ENCODE results near the gene PROM1. TPM values are rescaled to one million over a fixed set of nuclear protein-coding genes. Genes with fewer than 3 reads are reported as not detected.

Gene PROM1
- polyA plus RNA-seq, 2 donors = 0.37 to 0.47 TPM

- Histone ChIP-seq H3K36me3 (ENCODE audit: control insufficient read depth in 2 of 2, insufficient read depth in 2 of 2, low read length in 1 of 2) (no peaks in the 10 kb centered on the region), H3K9me3 (ENCODE audit: control insufficient read depth in 2 of 2, insufficient read depth in 1 of 2, low read depth in 1 of 2, low read length in 1 of 2) (no peaks in the 10 kb centered on the region), H3K27ac (ENCODE audit: low read depth in 2 of 2, low read length in 1 of 2) (no peak overlapping the region), H3K4me3 (ENCODE audit: low read depth in 1 of 2, low read length in 2 of 2) (no peak overlapping the region), H3K4me1 (ENCODE audit: control insufficient read depth in 2 of 2, insufficient read depth in 2 of 2, low read length in 1 of 2) (no peaks in the 10 kb centered on the region), H3K27me3 (ENCODE audit: control insufficient read depth in 1 of 2, insufficient read depth in 2 of 2, low read length in 2 of 2) (no peaks in the 10 kb centered on the region)
Measured at GRCh38 chr4:16072168-16072567, 11.7 kb downstream of the PROM1 start.

- H3K27ac ChIP-seq (ENCODE audit: low read depth in 2 of 2, low read length in 1 of 2) = no peak overlapping the region
- 89 to 91% methylated on average over 3 of the region's 3 CpGs for WGBS, 2 donors
- H3K27me3 ChIP-seq (ENCODE audit: control insufficient read depth in 1 of 2, insufficient read depth in 2 of 2, low read length in 2 of 2) = peaks cover 0 to 3% of the 10 kb centered on the region in 2 donors
- H3K9me3 ChIP-seq (ENCODE audit: control insufficient read depth in 2 of 2, insufficient read depth in 1 of 2, low read depth in 1 of 2, low read length in 1 of 2) = no peaks in the 10 kb centered on the region
- H3K4me3 ChIP-seq (ENCODE audit: low read depth in 1 of 2, low read length in 2 of 2) = no peak overlapping the region
- no peaks in the 10 kb centered on the region for H3K36me3 ChIP-seq (ENCODE audit: control insufficient read depth in 2 of 2, insufficient read depth in 2 of 2, low read length in 1 of 2)
- no peaks in the 10 kb centered on the region for H3K4me1 ChIP-seq (ENCODE audit: control insufficient read depth in 2 of 2, insufficient read depth in 2 of 2, low read length in 1 of 2)
Measured at GRCh38 chr4:16070203-16070602, 13.6 kb downstream of the PROM1 start.

DNA sequence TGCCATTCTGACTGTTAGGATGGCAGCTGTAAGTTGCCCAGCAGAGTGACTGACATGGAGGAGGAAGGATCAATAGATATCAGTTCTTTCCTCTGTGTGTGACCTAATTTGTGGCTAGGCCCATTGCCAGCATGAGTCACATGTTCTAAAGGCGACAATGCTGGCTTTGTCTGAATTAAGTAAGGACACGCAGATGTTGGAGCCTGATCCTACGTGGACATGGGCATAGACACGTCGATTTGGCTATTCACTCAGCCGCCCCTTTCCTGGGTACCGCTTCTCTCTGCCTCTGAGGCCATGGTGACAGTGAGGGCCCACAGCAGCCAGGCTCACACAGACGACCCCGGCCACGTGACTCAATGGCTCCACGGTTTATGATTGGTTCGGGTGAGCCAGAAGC, 16.3 kb downstream of the PROM1 start:
- 63 to 73% methylated on average over 12 of the region's 12 CpGs for WGBS, 2 donors
- H3K9me3 ChIP-seq (ENCODE audit: control insufficient read depth in 2 of 2, insufficient read depth in 1 of 2, low read depth in 1 of 2, low read length in 1 of 2) = no peaks in the 10 kb centered on the region
- peaks cover 0 to 3% of the 10 kb centered on the region in 2 donors for H3K27me3 ChIP-seq (ENCODE audit: control insufficient read depth in 1 of 2, insufficient read depth in 2 of 2, low read length in 2 of 2)
- H3K4me1 ChIP-seq (ENCODE audit: control insufficient read depth in 2 of 2, insufficient read depth in 2 of 2, low read length in 1 of 2) = no peaks in the 10 kb centered on the region
- H3K27ac ChIP-seq (ENCODE audit: low read depth in 2 of 2, low read length in 1 of 2) = no peak overlapping the region
- no peak overlapping the region for H3K4me3 ChIP-seq (ENCODE audit: low read depth in 1 of 2, low read length in 2 of 2)
- H3K36me3 ChIP-seq (ENCODE audit: control insufficient read depth in 2 of 2, insufficient read depth in 2 of 2, low read length in 1 of 2) = no peaks in the 10 kb centered on the region

- no peak overlapping the region for H3K27ac ChIP-seq (ENCODE audit: low read depth in 2 of 2, low read length in 1 of 2)
- no peak overlapping the region for H3K4me3 ChIP-seq (ENCODE audit: low read depth in 1 of 2, low read length in 2 of 2)
- no peaks in the 10 kb centered on the region for H3K4me1 ChIP-seq (ENCODE audit: control insufficient read depth in 2 of 2, insufficient read depth in 2 of 2, low read length in 1 of 2)
- peaks cover 0 to 3% of the 10 kb centered on the region in 2 donors for H3K27me3 ChIP-seq (ENCODE audit: control insufficient read depth in 1 of 2, insufficient read depth in 2 of 2, low read length in 2 of 2)
- 76 to 79% methylated on average over 7 of the region's 7 CpGs for WGBS, 2 donors
- no peaks in the 10 kb centered on the region for H3K9me3 ChIP-seq (ENCODE audit: control insufficient read depth in 2 of 2, insufficient read depth in 1 of 2, low read depth in 1 of 2, low read length in 1 of 2)
- H3K36me3 ChIP-seq (ENCODE audit: control insufficient read depth in 2 of 2, insufficient read depth in 2 of 2, low read length in 1 of 2) = no peaks in the 10 kb centered on the region
Measured at GRCh38 chr4:16066586-16067128, 17.2 kb downstream of the PROM1 start.

- Histone ChIP-seq H3K27ac (ENCODE audit: low read depth in 2 of 2, low read length in 1 of 2) (no peak overlapping the region), H3K4me1 (ENCODE audit: control insufficient read depth in 2 of 2, insufficient read depth in 2 of 2, low read length in 1 of 2) (no peaks in the 10 kb centered on the region), H3K4me3 (ENCODE audit: low read depth in 1 of 2, low read length in 2 of 2) (no peak overlapping the region), H3K27me3 (ENCODE audit: control insufficient read depth in 1 of 2, insufficient read depth in 2 of 2, low read length in 2 of 2) (peaks cover 0 to 3% of the 10 kb centered on the region in 2 donors), H3K9me3 (ENCODE audit: control insufficient read depth in 2 of 2, insufficient read depth in 1 of 2, low read depth in 1 of 2, low read length in 1 of 2) (no peaks in the 10 kb centered on the region), H3K36me3 (ENCODE audit: control insufficient read depth in 2 of 2, insufficient read depth in 2 of 2, low read length in 1 of 2) (no peaks in the 10 kb centered on the region)
- WGBS, 2 donors = 78 to 81% methylated on average over 1 of the region's 1 CpG
Measured at GRCh38 chr4:16065066-16065465, 18.8 kb downstream of the PROM1 start.

GRCh38 chr4:16062601-16063000, 21.2 kb downstream of the PROM1 start:
- Histone ChIP-seq H3K4me1 (ENCODE audit: control insufficient read depth in 2 of 2, insufficient read depth in 2 of 2, low read length in 1 of 2) (no peaks in the 10 kb centered on the region), H3K9me3 (ENCODE audit: control insufficient read depth in 2 of 2, insufficient read depth in 1 of 2, low read depth in 1 of 2, low read length in 1 of 2) (no peaks in the 10 kb centered on the region), H3K27me3 (ENCODE audit: control insufficient read depth in 1 of 2, insufficient read depth in 2 of 2, low read length in 2 of 2) (peaks cover 0 to 3% of the 10 kb centered on the region in 2 donors), H3K27ac (ENCODE audit: low read depth in 2 of 2, low read length in 1 of 2) (no peak overlapping the region), H3K4me3 (ENCODE audit: low read depth in 1 of 2, low read length in 2 of 2) (no peak overlapping the region), H3K36me3 (ENCODE audit: control insufficient read depth in 2 of 2, insufficient read depth in 2 of 2, low read length in 1 of 2) (no peaks in the 10 kb centered on the region)
- 54 to 68% methylated on average over 2 of the region's 2 CpGs for WGBS, 2 donors

- Histone ChIP-seq H3K27ac (ENCODE audit: low read depth in 2 of 2, low read length in 1 of 2) (no peak overlapping the region), H3K4me3 (ENCODE audit: low read depth in 1 of 2, low read length in 2 of 2) (no peak overlapping the region), H3K27me3 (ENCODE audit: control insufficient read depth in 1 of 2, insufficient read depth in 2 of 2, low read length in 2 of 2) (no peaks in the 10 kb centered on the region), H3K9me3 (ENCODE audit: control insufficient read depth in 2 of 2, insufficient read depth in 1 of 2, low read depth in 1 of 2, low read length in 1 of 2) (no peaks in the 10 kb centered on the region), H3K36me3 (ENCODE audit: control insufficient read depth in 2 of 2, insufficient read depth in 2 of 2, low read length in 1 of 2) (no peaks in the 10 kb centered on the region), H3K4me1 (ENCODE audit: control insufficient read depth in 2 of 2, insufficient read depth in 2 of 2, low read length in 1 of 2) (no peaks in the 10 kb centered on the region)
- WGBS, 2 donors = 48% methylated on average over 11 of the region's 11 CpGs
Measured at GRCh38 chr4:16056681-16057385, 27.0 kb downstream of the PROM1 start.

GRCh38 chr4:16055873-16056272, 27.9 kb downstream of the PROM1 start:
- H3K4me3 ChIP-seq (ENCODE audit: low read depth in 1 of 2, low read length in 2 of 2) = no peak overlapping the region
- no peaks in the 10 kb centered on the region for H3K9me3 ChIP-seq (ENCODE audit: control insufficient read depth in 2 of 2, insufficient read depth in 1 of 2, low read depth in 1 of 2, low read length in 1 of 2)
- H3K27me3 ChIP-seq (ENCODE audit: control insufficient read depth in 1 of 2, insufficient read depth in 2 of 2, low read length in 2 of 2) = no peaks in the 10 kb centered on the region
- H3K4me1 ChIP-seq (ENCODE audit: control insufficient read depth in 2 of 2, insufficient read depth in 2 of 2, low read length in 1 of 2) = no peaks in the 10 kb centered on the region
- no peak overlapping the region for H3K27ac ChIP-seq (ENCODE audit: low read depth in 2 of 2, low read length in 1 of 2)
- H3K36me3 ChIP-seq (ENCODE audit: control insufficient read depth in 2 of 2, insufficient read depth in 2 of 2, low read length in 1 of 2) = no peaks in the 10 kb centered on the region
- WGBS, 2 donors = 49 to 55% methylated on average over 7 of the region's 7 CpGs

GRCh38 chr4:16055471-16055870, 28.4 kb downstream of the PROM1 start:
- H3K4me1 ChIP-seq (ENCODE audit: control insufficient read depth in 2 of 2, insufficient read depth in 2 of 2, low read length in 1 of 2) = no peaks in the 10 kb centered on the region
- H3K27ac ChIP-seq (ENCODE audit: low read depth in 2 of 2, low read length in 1 of 2) = no peak overlapping the region
- WGBS, 2 donors = 62 to 67% methylated on average over 7 of the region's 7 CpGs
- H3K9me3 ChIP-seq (ENCODE audit: control insufficient read depth in 2 of 2, insufficient read depth in 1 of 2, low read depth in 1 of 2, low read length in 1 of 2) = no peaks in the 10 kb centered on the region
- H3K27me3 ChIP-seq (ENCODE audit: control insufficient read depth in 1 of 2, insufficient read depth in 2 of 2, low read length in 2 of 2) = no peaks in the 10 kb centered on the region
- no peaks in the 10 kb centered on the region for H3K36me3 ChIP-seq (ENCODE audit: control insufficient read depth in 2 of 2, insufficient read depth in 2 of 2, low read length in 1 of 2)
- H3K4me3 ChIP-seq (ENCODE audit: low read depth in 1 of 2, low read length in 2 of 2) = no peak overlapping the region

GRCh38 chr4:16052939-16053338, 30.9 kb downstream of the PROM1 start:
- Histone ChIP-seq H3K27ac (ENCODE audit: low read depth in 2 of 2, low read length in 1 of 2) (no peak overlapping the region), H3K36me3 (ENCODE audit: control insufficient read depth in 2 of 2, insufficient read depth in 2 of 2, low read length in 1 of 2) (no peaks in the 10 kb centered on the region), H3K4me3 (ENCODE audit: low read depth in 1 of 2, low read length in 2 of 2) (no peak overlapping the region), H3K9me3 (ENCODE audit: control insufficient read depth in 2 of 2, insufficient read depth in 1 of 2, low read depth in 1 of 2, low read length in 1 of 2) (no peaks in the 10 kb centered on the region), H3K4me1 (ENCODE audit: control insufficient read depth in 2 of 2, insufficient read depth in 2 of 2, low read length in 1 of 2) (no peaks in the 10 kb centered on the region), H3K27me3 (ENCODE audit: control insufficient read depth in 1 of 2, insufficient read depth in 2 of 2, low read length in 2 of 2) (no peaks in the 10 kb centered on the region)
- 66 to 77% methylated on average over 2 of the region's 2 CpGs for WGBS, 2 donors

All from esophagus (tissue), 2 donors.